KMS-11 (cell line): ENCODE data around the gene CEBPA.

ENCODE experiments used
- H2AFZ ChIP-seq: fragments of 200-600 bp; sonication (generic); 2 replicates; pipeline ENCODE4 v1.6.1; 2016; ENCODE audit warnings: antibody characterized with exemption, mixed run types, low read depth
- H3K27ac ChIP-seq: fragments of 200-600 bp; sonication (generic); 2 replicates; pipeline ENCODE4 v1.6.1; 2016; ENCODE audit warnings: mild to moderate bottlenecking, mixed run types
- H3K27me3 ChIP-seq: fragments of 200-600 bp; sonication (generic); 2 replicates; pipeline ENCODE4 v1.6.1; 2017; ENCODE audit warnings: mild to moderate bottlenecking, low read depth, mixed run types, moderate library complexity; ENCODE audit not compliant: insufficient read depth
- H3K36me3 ChIP-seq: fragments of 200-600 bp; sonication (generic); 2 replicates; pipeline ENCODE4 v1.6.1; 2017; ENCODE audit warnings: mild to moderate bottlenecking, mixed run types; ENCODE audit not compliant: insufficient read depth
- H3K4me1 ChIP-seq: fragments of 200-600 bp; sonication (generic); 2 replicates; pipeline ENCODE4 v1.6.1; 2016; ENCODE audit warnings: mild to moderate bottlenecking, low read depth, mixed run types; ENCODE audit not compliant: poor library complexity, severe bottlenecking
- H3K4me2 ChIP-seq: fragments of 200-600 bp; sonication (generic); 2 replicates; pipeline ENCODE4 v1.7.0; 2016; ENCODE audit warnings: mild to moderate bottlenecking, mixed run types
- H3K4me3 ChIP-seq: fragments of 200-600 bp; sonication (generic); IDR thresholded peaks from 2 replicates; pipeline ENCODE4 v1.6.1; 2017; ENCODE audit warnings: low read depth, low read length, mixed read lengths; ENCODE audit not compliant: insufficient read depth
- H3K79me2 ChIP-seq: fragments of 200-600 bp; sonication (generic); 2 replicates; pipeline ENCODE4 v1.6.1; 2016; ENCODE audit warnings: low read depth, mixed run types; ENCODE audit not compliant: insufficient read depth
- H3K9ac ChIP-seq: fragments of 200-600 bp; sonication (generic); 2 replicates; pipeline ENCODE4 v1.6.1; 2016; ENCODE audit warnings: mild to moderate bottlenecking, mixed run types
- H4K20me1 ChIP-seq: fragments of 200-600 bp; sonication (generic); 2 replicates; pipeline ENCODE4 v1.6.1; 2016; ENCODE audit warnings: mild to moderate bottlenecking, mixed run types; ENCODE audit not compliant: insufficient read depth
- CTCF ChIP-seq: fragments of 200-600 bp; sonication (generic); conservative IDR thresholded peaks from 2 replicates; pipeline ENCODE4 v1.6.1; 2017; ENCODE audit warnings: low read depth, mild to moderate bottlenecking, antibody characterized with exemption, low read length, moderate library complexity, mixed read lengths

Gene CEBPA

GRCh38 chr19:33333151-33333550 lies 30.8 kb upstream of the CEBPA start:
- Histone ChIP-seq H3K4me1 (no peaks in the 10 kb centered on the region), H3K79me2 (no peaks in the 10 kb centered on the region), H3K27ac (no peak overlapping the region), H3K27me3 (no peaks in the 10 kb centered on the region), H3K4me3 (no peak overlapping the region), H2AFZ (no peak overlapping the region), H3K9ac (no peak overlapping the region), H3K36me3 (no peaks in the 10 kb centered on the region), H4K20me1 (no peaks in the 10 kb centered on the region), H3K4me2 (no peak overlapping the region)
- no peak for TF ChIP-seq CTCF

- TF ChIP-seq CTCF = no peak
- no peaks in the 10 kb centered on the region for H3K27me3 ChIP-seq
- no peak overlapping the region for H3K27ac ChIP-seq
- no peak overlapping the region for H3K4me2 ChIP-seq
- no peak overlapping the region for H2AFZ ChIP-seq
- H3K4me1 ChIP-seq = no peaks in the 10 kb centered on the region
- H4K20me1 ChIP-seq = no peaks in the 10 kb centered on the region
- no peak overlapping the region for H3K4me3 ChIP-seq
- H3K79me2 ChIP-seq = no peaks in the 10 kb centered on the region
- no peak overlapping the region for H3K9ac ChIP-seq
- H3K36me3 ChIP-seq = no peaks in the 10 kb centered on the region
Measured at GRCh38 chr19:33332248-33332647, 29.9 kb upstream of the CEBPA start.

GRCh38 chr19:33329736-33330135 lies 27.4 kb upstream of the CEBPA start:
- H3K4me1 ChIP-seq = no peaks in the 10 kb centered on the region
- no peak overlapping the region for H3K4me2 ChIP-seq
- H3K27me3 ChIP-seq = no peaks in the 10 kb centered on the region
- H3K9ac ChIP-seq = no peak overlapping the region
- H3K4me3 ChIP-seq = no peak overlapping the region
- H4K20me1 ChIP-seq = no peaks in the 10 kb centered on the region
- no peak for TF ChIP-seq CTCF
- H3K79me2 ChIP-seq = no peaks in the 10 kb centered on the region
- H2AFZ ChIP-seq = no peak overlapping the region
- no peaks in the 10 kb centered on the region for H3K36me3 ChIP-seq
- H3K27ac ChIP-seq = no peak overlapping the region

GRCh38 chr19:33329060-33329459 lies 26.7 kb upstream of the CEBPA start:
- Histone ChIP-seq H3K9ac (no peak overlapping the region), H3K36me3 (no peaks in the 10 kb centered on the region), H3K27me3 (no peaks in the 10 kb centered on the region), H3K4me3 (no peak overlapping the region), H3K4me1 (no peaks in the 10 kb centered on the region), H3K27ac (no peak overlapping the region), H4K20me1 (no peaks in the 10 kb centered on the region), H3K4me2 (no peak overlapping the region), H2AFZ (no peak overlapping the region), H3K79me2 (no peaks in the 10 kb centered on the region)
- no peak for TF ChIP-seq CTCF

- H3K4me1 ChIP-seq = no peaks in the 10 kb centered on the region
- H3K27ac ChIP-seq = no peak overlapping the region
- no peak overlapping the region for H3K4me3 ChIP-seq
- H3K27me3 ChIP-seq = no peaks in the 10 kb centered on the region
- no peaks in the 10 kb centered on the region for H4K20me1 ChIP-seq
- no peak overlapping the region for H3K4me2 ChIP-seq
- no peak overlapping the region for H2AFZ ChIP-seq
- H3K36me3 ChIP-seq = no peaks in the 10 kb centered on the region
- no peak for TF ChIP-seq CTCF
- H3K9ac ChIP-seq = no peak overlapping the region
- H3K79me2 ChIP-seq = no peaks in the 10 kb centered on the region
Measured at GRCh38 chr19:33325920-33326319, 23.6 kb upstream of the CEBPA start.
